Measurements from ENCODE around the gene ITPKB.
"Not testable (repeated sequence)": the region's sequence is repeated elsewhere in the genome, so short reads cannot be mapped to it uniquely, and the experiment has no call there.

The ITPKB gene

DNA sequence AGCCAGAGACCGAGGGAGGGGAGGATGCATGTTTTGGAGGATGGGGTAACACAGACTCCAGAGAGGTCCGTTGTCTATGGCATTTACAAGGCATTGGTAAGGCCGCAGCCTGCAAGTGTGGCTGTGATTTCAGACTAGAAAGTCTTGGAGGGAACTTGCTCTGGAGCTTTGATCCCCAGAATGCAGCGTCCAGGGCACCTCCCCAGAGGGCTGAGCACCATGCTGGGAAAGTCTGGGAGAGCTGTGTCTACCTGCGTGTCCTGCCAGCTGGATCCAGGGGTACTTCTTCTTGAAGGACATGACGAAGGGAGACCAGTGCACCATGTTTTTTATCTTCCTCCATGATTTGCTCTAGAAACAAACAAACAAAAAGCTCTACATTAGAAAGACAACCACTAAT, 90.7 kb downstream of the ITPKB start:
- DNase-seq: no peak

DNA sequence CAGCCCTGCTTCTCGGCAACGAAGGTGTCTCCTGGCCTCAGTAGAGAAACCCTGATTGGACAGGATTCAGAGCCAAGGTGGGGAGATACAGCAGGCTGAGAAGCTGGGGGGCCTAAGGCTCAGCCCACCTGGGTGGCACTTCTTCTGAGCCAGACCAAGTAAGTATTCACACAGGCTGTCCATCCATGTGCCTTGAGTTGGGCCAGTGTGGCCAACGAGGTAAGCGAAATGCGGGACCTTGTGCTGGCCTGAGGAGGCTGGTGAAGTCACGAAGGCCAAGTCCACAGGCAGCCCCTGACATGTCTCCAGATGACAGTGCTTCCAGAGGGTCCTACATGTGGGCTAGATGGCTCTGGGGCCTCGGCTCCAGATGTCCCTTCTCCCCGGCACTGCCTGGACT, 91.4 kb downstream of the ITPKB start:
- no peak for DNase-seq

- DNase-seq: no peak
These were observed 92.1 kb downstream of the ITPKB start for GRCh38 chr1:226646870-226647449.

DNA sequence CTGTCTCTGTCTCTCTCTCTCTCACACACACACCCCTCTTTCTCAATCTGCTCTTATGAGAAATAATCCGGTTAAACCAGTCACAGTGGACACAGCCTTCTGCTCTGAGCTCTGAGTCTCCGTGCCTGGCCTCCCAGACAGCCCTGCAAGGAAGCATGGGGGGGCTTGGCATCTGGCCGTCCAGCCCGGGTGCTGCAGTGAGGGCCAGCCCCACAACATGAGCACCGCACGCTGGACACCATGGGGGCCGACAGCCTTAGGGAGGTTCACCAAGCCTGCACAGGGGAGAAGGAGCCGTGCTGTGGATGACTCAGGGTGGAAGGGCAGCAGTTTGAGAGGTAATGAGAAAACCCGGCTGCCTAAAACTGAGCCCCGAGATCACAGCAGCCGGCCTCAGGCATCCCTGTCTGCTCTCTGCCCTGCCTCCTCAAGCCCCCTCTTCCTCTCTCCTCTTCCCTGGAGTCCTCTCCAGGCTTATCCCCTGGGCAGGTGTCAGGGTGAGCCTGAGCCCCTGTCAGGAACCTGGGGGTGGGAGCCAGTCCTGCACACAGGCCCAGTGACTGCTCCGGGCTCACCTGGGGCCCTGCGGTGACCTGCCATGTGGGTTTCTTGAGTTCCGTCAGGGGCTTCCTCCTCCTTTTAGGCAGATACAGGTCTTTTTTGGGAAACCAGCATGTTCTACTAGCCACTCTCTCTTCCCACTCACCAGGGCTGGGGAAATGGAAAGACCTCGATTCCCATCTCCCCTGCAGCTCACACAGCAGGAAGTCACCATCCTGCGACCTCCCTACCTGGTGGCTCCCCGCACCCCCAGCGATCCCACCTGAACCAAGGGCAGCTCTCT, 92.8 kb downstream of the ITPKB start:
- peak; percentile 14 for DNase-seq

GRCh38 chr1:226645279-226645976, 93.7 kb downstream of the ITPKB start:
- DNase-seq: peak; percentile 10

DNA sequence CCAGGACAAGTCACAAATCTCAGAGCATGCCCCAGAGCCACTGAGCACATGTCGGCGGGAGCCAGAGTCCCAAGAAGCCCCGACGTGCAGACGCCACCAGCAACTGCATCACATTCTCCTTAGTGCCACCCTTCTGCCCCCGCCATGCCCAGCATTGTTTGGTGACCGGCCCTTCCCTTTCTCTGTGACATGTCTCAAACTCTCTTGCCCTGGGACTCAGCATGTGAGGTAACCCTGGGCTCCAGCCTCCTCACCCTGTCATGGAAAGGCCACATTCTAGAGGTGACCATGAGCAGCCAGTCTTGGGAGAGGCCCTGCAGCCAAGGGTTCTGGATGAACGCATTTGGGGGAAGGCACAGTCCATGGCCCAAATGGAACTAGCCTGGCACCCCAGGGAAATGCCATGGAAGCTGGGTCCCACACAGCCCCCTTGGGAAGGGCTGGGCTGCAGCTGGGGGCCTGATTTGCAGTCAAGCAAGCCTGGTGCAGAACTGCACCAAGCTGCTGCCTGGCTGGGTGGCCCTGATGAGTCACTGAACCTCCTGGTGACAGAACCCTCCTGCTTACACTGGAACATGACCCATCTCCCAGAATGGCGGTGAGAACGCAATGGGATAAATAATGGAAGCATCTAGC, 94.4 kb downstream of the ITPKB start:
- DNase-seq: peak; percentile 52

GRCh38 chr1:226643611-226644540, 95.2 kb downstream of the ITPKB start:
- DNase-seq: peak; percentile 27

- peak; percentile 81 for DNase-seq
These were observed 95.9 kb downstream of the ITPKB start for GRCh38 chr1:226643177-226643576.

- DNase-seq: peak; percentile 4
These were observed 96.7 kb downstream of the ITPKB start for GRCh38 chr1:226642421-226642820.

GRCh38 chr1:226641671-226642231, 97.3 kb downstream of the ITPKB start:
- DNase-seq: peak; percentile 8

- no peak for DNase-seq
These were observed 98.6 kb downstream of the ITPKB start for GRCh38 chr1:226640321-226641136.

DNA sequence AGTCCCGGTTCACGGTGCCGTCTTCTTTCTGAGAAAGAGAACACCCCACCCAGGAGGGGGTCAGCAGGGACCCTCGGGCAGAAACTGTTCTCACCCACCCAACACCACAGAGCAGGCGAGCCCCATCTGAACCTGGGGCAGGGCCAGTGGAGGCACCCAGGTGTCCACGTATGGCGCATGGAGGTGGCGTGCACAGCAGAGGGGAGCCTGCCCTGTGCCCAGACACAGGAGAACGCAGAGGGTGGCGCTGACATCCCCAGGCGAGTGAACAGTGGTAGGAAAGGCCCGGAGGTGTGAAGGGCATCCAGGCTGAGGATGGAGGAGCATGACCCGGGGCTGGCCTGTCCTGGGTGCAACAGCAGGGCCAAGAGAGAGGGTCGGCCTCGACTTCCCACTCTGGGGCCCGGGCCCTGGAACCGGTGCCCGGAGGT, 99.4 kb downstream of the ITPKB start:
- DNase-seq: no peak

DNA sequence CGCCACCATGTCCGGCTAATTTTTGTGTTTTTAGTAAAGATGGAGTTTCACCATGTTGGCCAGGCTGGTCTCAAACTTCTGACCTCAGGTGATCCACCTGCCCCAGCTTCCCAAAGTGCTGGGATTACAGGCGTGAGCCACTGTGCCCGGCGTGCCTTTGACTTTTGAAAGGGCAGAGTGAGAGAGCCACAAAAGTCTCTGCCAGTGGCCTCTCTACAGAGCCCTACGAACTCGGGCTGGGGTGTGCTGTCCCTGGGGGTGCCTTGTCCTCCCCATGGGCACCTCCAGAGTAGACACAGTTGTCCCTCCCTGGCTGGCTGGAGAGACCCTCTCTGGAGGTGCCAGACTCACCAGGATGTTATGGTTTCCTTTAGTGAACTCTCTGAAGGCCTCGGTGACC, 99.9 kb downstream of the ITPKB start:
- not testable (repeated sequence) for DNase-seq

DNA sequence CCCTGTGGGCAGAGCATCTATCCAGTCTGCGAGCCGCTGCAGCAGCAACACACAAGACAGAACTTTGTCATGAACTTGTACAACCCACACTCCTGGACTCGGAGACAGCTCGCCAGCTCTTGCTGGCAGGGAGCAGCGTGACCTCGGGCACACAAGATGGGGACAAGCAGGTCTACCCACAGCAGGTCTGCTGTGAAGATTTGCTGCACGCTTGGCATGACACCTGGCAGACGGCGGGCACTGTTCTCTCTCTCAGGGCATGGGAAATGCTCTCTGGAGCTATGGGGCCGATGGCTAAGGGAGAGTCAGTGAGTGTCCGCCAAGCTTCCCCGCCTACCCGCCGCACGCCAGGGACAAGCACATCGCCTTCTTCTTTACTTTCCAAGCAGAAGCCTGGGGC, 100.5 kb downstream of the ITPKB start:
- no peak for DNase-seq

DNA sequence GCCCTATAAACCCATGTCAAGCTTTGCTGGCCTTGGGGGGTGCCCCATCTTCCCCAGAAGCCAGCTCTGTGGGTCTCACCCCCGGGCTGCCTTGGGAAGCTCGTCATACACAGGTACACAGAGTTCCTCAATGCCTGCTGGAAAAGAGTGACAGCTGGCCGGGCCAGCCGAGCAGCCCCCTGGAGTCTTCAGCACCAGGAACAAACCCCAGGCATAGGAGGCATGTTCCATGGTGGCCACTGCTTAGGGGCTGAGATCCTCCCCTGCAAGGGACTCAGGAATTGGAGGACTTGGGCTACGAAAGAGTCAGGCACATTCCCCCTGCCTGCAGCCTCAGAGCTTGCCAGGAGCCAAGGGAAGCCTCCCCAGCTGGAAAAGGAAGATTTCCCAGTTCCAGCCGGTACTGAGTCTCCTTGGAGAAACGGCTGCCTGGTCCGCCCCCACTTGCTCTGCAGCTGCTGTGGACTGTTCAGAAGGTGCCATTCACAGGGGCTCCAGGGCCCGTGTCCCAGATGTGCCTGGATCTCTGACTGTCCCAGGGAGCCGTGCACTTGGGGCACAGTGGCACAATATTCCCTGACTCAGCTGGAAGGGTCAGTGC, 101.0 kb downstream of the ITPKB start:
- no peak for DNase-seq

GRCh38 chr1:226637147-226637935, 101.7 kb downstream of the ITPKB start:
- no peak for DNase-seq

DNA sequence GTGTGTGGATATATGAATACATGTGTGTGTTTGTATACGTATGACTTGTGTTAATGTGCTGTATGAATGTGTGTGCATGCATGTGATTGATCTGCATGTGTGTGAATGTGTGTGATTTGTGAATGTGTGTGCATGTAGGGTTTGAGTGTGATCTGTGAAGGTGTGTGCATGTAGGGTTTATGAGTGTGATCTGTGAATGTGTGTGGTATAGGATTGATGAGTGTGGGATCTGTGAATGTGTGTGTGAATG, 102.3 kb downstream of the ITPKB start:
- no peak for DNase-seq

DNA sequence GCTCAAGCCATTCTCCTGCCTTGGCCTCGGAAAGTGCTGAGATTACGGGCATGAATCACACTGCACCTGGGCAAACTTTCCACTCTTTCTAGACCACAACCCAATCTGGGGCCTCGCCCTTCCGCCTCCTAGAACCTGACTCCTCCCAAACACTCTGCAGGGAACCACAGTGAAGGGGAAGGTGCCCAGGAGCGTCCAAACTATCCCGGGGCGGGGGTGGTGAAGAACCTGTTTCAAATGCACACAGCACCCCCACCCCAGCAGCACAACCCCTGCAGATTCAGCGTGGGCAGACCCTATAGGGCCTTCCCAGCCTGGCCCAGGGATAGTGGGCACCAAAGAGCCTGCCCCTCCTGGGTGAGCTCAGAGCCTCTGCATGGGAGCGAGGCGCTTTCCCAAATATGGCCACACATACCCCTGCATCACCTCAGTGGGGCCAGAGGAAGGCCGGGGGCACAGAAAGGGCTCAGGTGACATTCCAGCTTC, 103.6 kb downstream of the ITPKB start:
- DNase-seq: peak; percentile 46

DNA sequence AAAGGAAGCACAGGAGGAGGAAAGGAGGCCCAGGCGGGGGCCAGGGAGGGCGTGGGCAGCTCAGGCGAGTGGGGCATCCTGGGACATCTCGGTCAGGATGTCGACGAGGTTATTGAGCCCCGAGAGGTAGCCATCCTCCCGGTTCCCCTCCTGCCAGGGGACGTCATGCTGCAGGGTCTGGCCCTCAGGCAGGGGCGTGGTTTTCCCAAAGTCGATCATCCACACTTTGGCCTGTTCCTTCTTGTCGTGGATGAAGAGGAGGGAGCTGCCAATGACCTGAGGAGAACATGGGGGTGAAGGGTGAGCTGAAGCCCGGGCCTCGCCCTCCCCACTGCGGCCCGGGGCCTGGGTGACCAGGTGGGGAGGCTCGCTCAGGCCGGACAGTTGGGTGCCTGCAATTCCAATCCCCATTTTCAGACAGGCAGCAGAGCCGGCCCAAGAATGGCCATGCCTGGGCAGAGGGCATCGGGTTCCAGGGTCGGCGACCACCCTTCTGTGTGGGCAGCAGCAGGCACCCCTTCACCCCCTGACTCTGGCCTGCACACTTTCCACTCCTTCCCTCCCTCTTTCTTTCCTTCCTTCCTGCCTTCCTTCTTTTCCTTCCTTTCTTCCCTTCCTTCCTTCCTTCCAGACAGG, 104.4 kb downstream of the ITPKB start:
- no peak for DNase-seq

Measured in activated naive CD4-positive, alpha-beta T cell treated with anti-CD3 and anti-CD28 coated beads, Interleukin-2, amount 50 U/mL, for 16 hours (primary cell).